Astrocyte (in vitro differentiated cells and primary cell): Measurements from ENCODE around the gene AFF3. TPM values are rescaled to one million over a fixed set of nuclear protein-coding genes. Genes with fewer than 3 reads are reported as not detected.

ENCODE experiments used
- DNase-seq: peaks from one replicate; pipeline ENCODE4 v3.0.0-alpha.2; 2010; ENCODE audit warnings: low read depth
- FAIRE-seq: peaks from 2 replicates; lab custom pipeline; 2011; peaks lifted over from hg19 to GRCh38; lab: Jason Lieb, UNC
- H2AFZ ChIP-seq: 2 replicates; pipeline ENCODE4 v1.6.0; 2012; ENCODE audit warnings: low read depth, low read length, inconsistent platforms
- H3K27ac ChIP-seq: 2 replicates; pipeline ENCODE4 v1.5.1; 2011; ENCODE audit warnings: low read depth, low read length, inconsistent platforms
- H3K27me3 ChIP-seq: 2 replicates; pipeline ENCODE4 v1.6.0; 2011; ENCODE audit warnings: low read length, inconsistent platforms; ENCODE audit not compliant: insufficient read depth
- H3K36me3 ChIP-seq: 2 replicates; pipeline ENCODE4 v1.5.1; 2011; ENCODE audit warnings: low read length, inconsistent platforms; ENCODE audit not compliant: insufficient read depth
- H3K4me1 ChIP-seq: 2 replicates; pipeline ENCODE4 v1.5.1; 2011; ENCODE audit warnings: low read length, inconsistent platforms; ENCODE audit not compliant: insufficient read depth
- H3K4me2 ChIP-seq: 2 replicates; pipeline ENCODE4 v1.6.0; 2012; ENCODE audit warnings: low read length, inconsistent platforms
- H3K4me3 ChIP-seq: 2 replicates; pipeline ENCODE4 v1.5.1; 2011; ENCODE audit warnings: low read depth, mild to moderate bottlenecking, low read length, inconsistent platforms; ENCODE audit not compliant: insufficient read depth
- H3K79me2 ChIP-seq: 2 replicates; pipeline ENCODE4 v1.6.0; 2012; ENCODE audit warnings: mild to moderate bottlenecking, low read length, inconsistent platforms; ENCODE audit not compliant: insufficient read depth
- H3K9ac ChIP-seq: 2 replicates; pipeline ENCODE4 v1.6.0; 2012; ENCODE audit warnings: mild to moderate bottlenecking, low read length, inconsistent platforms
- H3K9me3 ChIP-seq: 2 replicates; pipeline ENCODE4 v1.5.1; 2012; ENCODE audit warnings: low read depth, mild to moderate bottlenecking, low read length, inconsistent platforms; ENCODE audit not compliant: insufficient read depth
- H4K20me1 ChIP-seq: 2 replicates; pipeline ENCODE4 v1.6.0; 2012; ENCODE audit warnings: low read length, inconsistent platforms; ENCODE audit not compliant: insufficient read depth
- H3K27ac Mint-ChIP-seq: one replicate; pipeline ENCODE4 v1.8.0; 2021; ENCODE audit warnings: mild to moderate bottlenecking, mixed read lengths; ENCODE audit not compliant: unreplicated experiment
- H3K27me3 Mint-ChIP-seq: one replicate; pipeline ENCODE4 v1.8.0; 2021; ENCODE audit warnings: low read depth, mixed read lengths; ENCODE audit not compliant: unreplicated experiment
- H3K36me3 Mint-ChIP-seq: one replicate; pipeline ENCODE4 v1.8.0; 2021; ENCODE audit warnings: low read depth, mixed read lengths; ENCODE audit not compliant: unreplicated experiment
- H3K4me1 Mint-ChIP-seq: one replicate; pipeline ENCODE4 v1.8.0; 2021; ENCODE audit warnings: low read depth, mixed read lengths; ENCODE audit not compliant: unreplicated experiment
- H3K4me3 Mint-ChIP-seq: one replicate; pipeline ENCODE4 v1.8.0; 2021; ENCODE audit warnings: mild to moderate bottlenecking, moderate library complexity, mixed read lengths; ENCODE audit not compliant: unreplicated experiment
- H3K9me3 Mint-ChIP-seq: one replicate; pipeline ENCODE4 v1.8.0; 2021; ENCODE audit warnings: mild to moderate bottlenecking, mixed read lengths; ENCODE audit not compliant: unreplicated experiment
- CTCF ChIP-seq: IDR thresholded peaks from 2 replicates; pipeline ENCODE4 v1.5.1; 2011; ENCODE audit warnings: low read depth, mild to moderate bottlenecking, inconsistent platforms, low read length, moderate library complexity; ENCODE audit not compliant: insufficient read depth
- EZH2 ChIP-seq: IDR thresholded peaks from 2 replicates; pipeline ENCODE4 v1.6.1; 2012; ENCODE audit warnings: mild to moderate bottlenecking, low read length, inconsistent platforms; ENCODE audit not compliant: insufficient read depth
- total RNA-seq: library from RNA; stranded (reverse); gene quantifications from 2 replicates; pipeline ENCODE4 v1.2.1, GENCODE V29; 2021

AFF3 gene
- total RNA-seq, 1 donor from 2014 or later = 14.7 TPM

GRCh38 chr2:99554871-99555270 is 587.5 kb downstream of the AFF3 start:
- H3K27ac Mint-ChIP-seq = no peak overlapping the region

GRCh38 chr2:99554238-99554637 is 588.2 kb downstream of the AFF3 start:
- Histone ChIP-seq H3K27me3 (no peaks in the 10 kb centered on the region), H3K4me2 (no peak overlapping the region), H3K27ac (no peak overlapping the region), H3K9ac (no peak overlapping the region), H2AFZ (no peak overlapping the region), H3K36me3 (peaks cover 12% of the 10 kb centered on the region), H3K4me1 (no peaks in the 10 kb centered on the region), H3K9me3 (no peaks in the 10 kb centered on the region), H3K79me2 (no peaks in the 10 kb centered on the region), H4K20me1 (no peaks in the 10 kb centered on the region), H3K4me3 (no peak overlapping the region)
- DNase-seq (no peak), FAIRE-seq (no peak)
- Mint-ChIP-seq H3K9me3 (no peaks in the 10 kb centered on the region), H3K36me3 (peaks cover 18% of the 10 kb centered on the region), H3K27ac (no peak overlapping the region), H3K4me1 (no peaks in the 10 kb centered on the region), H3K27me3 (peaks cover 10% of the 10 kb centered on the region), H3K4me3 (no peak overlapping the region)
- TF ChIP-seq CTCF = no peak
- no peak for TF ChIP-seq EZH2

More at GRCh38 chr2:99554871-99555270, 587.5 kb downstream of the AFF3 start:
- Histone ChIP-seq H3K27ac (no peak overlapping the region), H3K79me2 (no peaks in the 10 kb centered on the region), H3K4me3 (no peak overlapping the region), H3K9me3 (no peaks in the 10 kb centered on the region), H3K36me3 (peaks cover 12% of the 10 kb centered on the region), H3K4me2 (no peak overlapping the region), H3K9ac (no peak overlapping the region), H3K4me1 (no peaks in the 10 kb centered on the region), H2AFZ (no peak overlapping the region), H4K20me1 (no peaks in the 10 kb centered on the region), H3K27me3 (no peaks in the 10 kb centered on the region)
- Mint-ChIP-seq H3K9me3 (no peaks in the 10 kb centered on the region), H3K36me3 (peaks cover 16% of the 10 kb centered on the region), H3K27me3 (peaks cover 10% of the 10 kb centered on the region), H3K4me1 (no peaks in the 10 kb centered on the region), H3K4me3 (no peak overlapping the region)
- FAIRE-seq = no peak
- DNase-seq = no peak
- TF ChIP-seq EZH2 = no peak
- no peak for TF ChIP-seq CTCF

GRCh38 chr2:99552529-99552928 is 589.9 kb downstream of the AFF3 start:
- H3K27ac ChIP-seq = no peak overlapping the region
- no peak overlapping the region for H3K9ac ChIP-seq
- H3K9me3 ChIP-seq = no peaks in the 10 kb centered on the region
- peaks cover 12% of the 10 kb centered on the region for H3K36me3 ChIP-seq
- H3K27me3 ChIP-seq = no peaks in the 10 kb centered on the region
- no peaks in the 10 kb centered on the region for H4K20me1 ChIP-seq
- no peaks in the 10 kb centered on the region for H3K4me1 ChIP-seq
- H3K27me3 Mint-ChIP-seq = peaks cover 10% of the 10 kb centered on the region
- H3K36me3 Mint-ChIP-seq = peaks cover 25% of the 10 kb centered on the region
- no peak overlapping the region for H2AFZ ChIP-seq
- H3K27ac Mint-ChIP-seq = no peak overlapping the region
- no peaks in the 10 kb centered on the region for H3K4me1 Mint-ChIP-seq
- no peak overlapping the region for H3K4me3 ChIP-seq
- no peak overlapping the region for H3K4me2 ChIP-seq
- no peak for DNase-seq
- no peaks in the 10 kb centered on the region for H3K79me2 ChIP-seq
- TF ChIP-seq EZH2 = no peak
- no peak for TF ChIP-seq CTCF
- no peak for FAIRE-seq
- no peaks in the 10 kb centered on the region for H3K9me3 Mint-ChIP-seq
- H3K4me3 Mint-ChIP-seq = no peak overlapping the region
